Putamen (tissue), 1 donor: Measurements from ENCODE around the gene ACP5.
A peak's percentile ranks its signal among the peaks of the same experiment; 100 is the strongest.
"Not testable (repeated sequence)": the region's sequence is repeated elsewhere in the genome, so short reads cannot be mapped to it uniquely, and the experiment has no call there.

Experiments
- DNase-seq: peaks from one replicate; pipeline ENCODE4 v3.0.0-alpha.2; 2016; ENCODE audit warnings: low spot score

ACP5 gene

GRCh38 chr19:11577451-11578257 is at the start of gene ACP5:
Gene ACP5 (minus strand): TSS chr19:11577645. CDS start chr19:11577317, 328 bp downstream.
- DNase-seq = no peak

- no peak for DNase-seq
These were observed 48.8 kb upstream of the ACP5 start for GRCh38 chr19:11626252-11626651.

- no peak for DNase-seq
These were observed 46.6 kb upstream of the ACP5 start for GRCh38 chr19:11624069-11624463.

GRCh38 chr19:11622401-11622800 is 45.0 kb upstream of the ACP5 start:
- not testable (repeated sequence) for DNase-seq

GRCh38 chr19:11620553-11620952 is 43.1 kb upstream of the ACP5 start:
- DNase-seq = no peak

- no peak for DNase-seq
These were observed 40.0 kb upstream of the ACP5 start for GRCh38 chr19:11617180-11618062.

- DNase-seq = no peak
These were observed 35.5 kb upstream of the ACP5 start for GRCh38 chr19:11612816-11613511.

GRCh38 chr19:11611730-11612129 is 34.3 kb upstream of the ACP5 start:
- no peak for DNase-seq

GRCh38 chr19:11606484-11606883 is 29.0 kb upstream of the ACP5 start:
- DNase-seq = no peak

- DNase-seq = not testable (repeated sequence)
These were observed 22.3 kb upstream of the ACP5 start for GRCh38 chr19:11599704-11600103.

GRCh38 chr19:11598746-11599145 is 21.3 kb upstream of the ACP5 start:
- no peak for DNase-seq

- DNase-seq = no peak
These were observed 20.6 kb upstream of the ACP5 start for GRCh38 chr19:11598103-11598483.

- peak; percentile 97 for DNase-seq
These were observed 20.0 kb upstream of the ACP5 start, which contains the start of gene ZNF627 for GRCh38 chr19:11597202-11598102. Gene ZNF627 (plus strand): TSS chr19:11597483. CDS start chr19:11597628, 145 bp downstream.

GRCh38 chr19:11596156-11596555 is 18.7 kb upstream of the ACP5 start:
- DNase-seq = no peak

GRCh38 chr19:11594084-11594483 is 16.6 kb upstream of the ACP5 start:
- DNase-seq = no peak

- no peak for DNase-seq
These were observed 10.7 kb upstream of the ACP5 start for GRCh38 chr19:11587975-11588631.

- DNase-seq = peak; percentile 46
These were observed 10.0 kb upstream of the ACP5 start for GRCh38 chr19:11587302-11587974.

- DNase-seq = no peak
These were observed 8.9 kb upstream of the ACP5 start for GRCh38 chr19:11586331-11586730.

- DNase-seq = no peak
These were observed 4.3 kb upstream of the ACP5 start for GRCh38 chr19:11581740-11582139.

GRCh38 chr19:11580116-11580515 is 2.7 kb upstream of the ACP5 start:
- no peak for DNase-seq
